ENCODE results near the gene NUDC.

GRCh38 chr1:26936823-26937222 lies 15.3 kb downstream of the NUDC start:
- TF ChIP-seq, protein P1, sequence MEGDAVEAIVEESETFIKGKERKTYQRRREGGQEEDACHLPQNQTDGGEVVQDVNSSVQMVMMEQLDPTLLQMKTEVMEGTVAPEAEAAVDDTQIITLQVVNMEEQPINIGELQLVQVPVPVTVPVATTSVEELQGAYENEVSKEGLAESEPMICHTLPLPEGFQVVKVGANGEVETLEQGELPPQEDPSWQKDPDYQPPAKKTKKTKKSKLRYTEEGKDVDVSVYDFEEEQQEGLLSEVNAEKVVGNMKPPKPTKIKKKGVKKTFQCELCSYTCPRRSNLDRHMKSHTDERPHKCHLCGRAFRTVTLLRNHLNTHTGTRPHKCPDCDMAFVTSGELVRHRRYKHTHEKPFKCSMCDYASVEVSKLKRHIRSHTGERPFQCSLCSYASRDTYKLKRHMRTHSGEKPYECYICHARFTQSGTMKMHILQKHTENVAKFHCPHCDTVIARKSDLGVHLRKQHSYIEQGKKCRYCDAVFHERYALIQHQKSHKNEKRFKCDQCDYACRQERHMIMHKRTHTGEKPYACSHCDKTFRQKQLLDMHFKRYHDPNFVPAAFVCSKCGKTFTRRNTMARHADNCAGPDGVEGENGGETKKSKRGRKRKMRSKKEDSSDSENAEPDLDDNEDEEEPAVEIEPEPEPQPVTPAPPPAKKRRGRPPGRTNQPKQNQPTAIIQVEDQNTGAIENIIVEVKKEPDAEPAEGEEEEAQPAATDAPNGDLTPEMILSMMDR (IDR thresholded peaks at IDR 0.05 in 8 of 11, conservative IDR thresholded peaks at IDR 0.05 in 3 of 11), result no peak
- no peak for TF ChIP-seq POLR2AphosphoS5 (IDR thresholded peaks at IDR 0.05)
- TF ChIP-seq POLR2A (IDR thresholded peaks at IDR 0.05), result no peak
